GM18498 (cell line): ENCODE results near the gene CNFN.
"Not testable (repeated sequence)": the region's sequence is repeated elsewhere in the genome, so short reads cannot be mapped to it uniquely, and the experiment has no call there.

ENCODE experiments used
- ATAC-seq: cut with Tn5 transposase; IDR thresholded peaks from one replicate; pipeline ENCODE4 v1.9.1; 2021; ENCODE audit warnings: mild to moderate bottlenecking, moderate library complexity; ENCODE audit not compliant: unreplicated experiment

CNFN gene

GRCh38 chr19:42352301-42353259 lies 37.5 kb downstream of the CNFN start:
- no peak for ATAC-seq

- ATAC-seq: no peak
These were observed 38.9 kb downstream of the CNFN start for GRCh38 chr19:42351079-42351735.

- no peak for ATAC-seq
These were observed 39.7 kb downstream of the CNFN start for GRCh38 chr19:42350417-42350816.

- no peak for ATAC-seq
These were observed 40.6 kb downstream of the CNFN start for GRCh38 chr19:42349378-42350107.

GRCh38 chr19:42348211-42348610 lies 41.9 kb downstream of the CNFN start:
- no peak for ATAC-seq

GRCh38 chr19:42345191-42345812 lies 44.8 kb downstream of the CNFN start:
- ATAC-seq: no peak

- ATAC-seq: no peak
These were observed 45.7 kb downstream of the CNFN start for GRCh38 chr19:42344336-42344893.

GRCh38 chr19:42343344-42344110 lies 46.6 kb downstream of the CNFN start:
- no peak for ATAC-seq

GRCh38 chr19:42339922-42340321 lies 50.2 kb downstream of the CNFN start:
- not testable (repeated sequence) for ATAC-seq

- ATAC-seq: not testable (repeated sequence)
These were observed 50.8 kb downstream of the CNFN start for GRCh38 chr19:42339126-42339860.
